ENCODE measurements around the gene TMEM44. TPM values are rescaled to one million over a fixed set of nuclear protein-coding genes. Genes with fewer than 3 reads are reported as not detected.

Gene TMEM44
- total and polyA plus RNA-seq, 2 donors (not counting 1 experiment from before 2014, with no cell fraction given), result 11.0 to 14.9 TPM

GRCh38 chr3:194615226-194615625 is 18.0 kb downstream of the TMEM44 start:
- H4K20me1 ChIP-seq (ENCODE audit: control insufficient read depth, extremely low read depth, insufficient read depth, low read length), result no peaks in the 10 kb centered on the region
- no peak overlapping the region for H3K4me3 ChIP-seq (replicated peaks in 1 of 4; ENCODE audit: control extremely low read depth in 1 of 4, insufficient read depth in 1 of 4, low read depth in 3 of 4, low read length in 4 of 4)
- H3K27me3 ChIP-seq (ENCODE audit: control insufficient read depth, insufficient read depth, low read length), result no peaks in the 10 kb centered on the region
- no peak overlapping the region for H3K27ac ChIP-seq (ENCODE audit: insufficient read depth, low read length)
- H2AFZ ChIP-seq (ENCODE audit: low read length), result no peak overlapping the region
- no peak overlapping the region for H3K4me2 ChIP-seq (ENCODE audit: extremely low read depth, insufficient read depth, low read length)
- H3K79me2 ChIP-seq (ENCODE audit: control insufficient read depth, insufficient read depth, low read length), result no peaks in the 10 kb centered on the region
- no peaks in the 10 kb centered on the region for H3K9me3 ChIP-seq (ENCODE audit: control insufficient read depth, insufficient read depth, low read depth, low read length)
- H3K4me1 ChIP-seq (ENCODE audit: control insufficient read depth, extremely low read depth, insufficient read depth, low read length), result no peaks in the 10 kb centered on the region
- no peak overlapping the region for H3K9ac ChIP-seq (ENCODE audit: insufficient read depth, low read length)
- no peak for TF ChIP-seq CTCF (conservative IDR thresholded peaks at IDR 0.05 in 1 of 2, IDR thresholded peaks at IDR 0.05 in 1 of 2; ENCODE audit: low read depth in 1 of 2, low read length in 2 of 2)
- no peak for TF ChIP-seq EZH2 (IDR thresholded peaks at IDR 0.05; ENCODE audit: low read length, missing control alignments)
- peak in 1 of 2 donors; percentile 9 for DNase-seq (ENCODE audit: low read depth in 2 of 2)
- peaks cover 5% of the 10 kb centered on the region for H3K36me3 ChIP-seq (ENCODE audit: control insufficient read depth, insufficient read depth, low read length)

GRCh38 chr3:194612221-194612620 is 21.0 kb downstream of the TMEM44 start:
- TF ChIP-seq EZH2 (IDR thresholded peaks at IDR 0.05; ENCODE audit: low read length, missing control alignments) (no peak), CTCF (conservative IDR thresholded peaks at IDR 0.05 in 1 of 2, IDR thresholded peaks at IDR 0.05 in 1 of 2; ENCODE audit: low read depth in 1 of 2, low read length in 2 of 2) (no peak)
- no peaks in the 10 kb centered on the region for H3K27me3 ChIP-seq (ENCODE audit: control insufficient read depth, insufficient read depth, low read length)
- peaks cover 3% of the 10 kb centered on the region for H3K36me3 ChIP-seq (ENCODE audit: control insufficient read depth, insufficient read depth, low read length)
- H3K4me3 ChIP-seq (replicated peaks in 1 of 4; ENCODE audit: control extremely low read depth in 1 of 4, insufficient read depth in 1 of 4, low read depth in 3 of 4, low read length in 4 of 4), result no peak overlapping the region
- no peaks in the 10 kb centered on the region for H3K79me2 ChIP-seq (ENCODE audit: control insufficient read depth, insufficient read depth, low read length)
- no peak overlapping the region for H3K9ac ChIP-seq (ENCODE audit: insufficient read depth, low read length)
- no peaks in the 10 kb centered on the region for H3K4me1 ChIP-seq (ENCODE audit: control insufficient read depth, extremely low read depth, insufficient read depth, low read length)
- DNase-seq (ENCODE audit: low read depth in 2 of 2), result no peak
- no peaks in the 10 kb centered on the region for H4K20me1 ChIP-seq (ENCODE audit: control insufficient read depth, extremely low read depth, insufficient read depth, low read length)
- H3K4me2 ChIP-seq (ENCODE audit: extremely low read depth, insufficient read depth, low read length), result no peak overlapping the region
- no peak overlapping the region for H3K27ac ChIP-seq (ENCODE audit: insufficient read depth, low read length)
- no peak overlapping the region for H2AFZ ChIP-seq (ENCODE audit: low read length)
- no peaks in the 10 kb centered on the region for H3K9me3 ChIP-seq (ENCODE audit: control insufficient read depth, insufficient read depth, low read depth, low read length)

- H3K27ac ChIP-seq (ENCODE audit: insufficient read depth, low read length), result no peak overlapping the region
- DNase-seq (ENCODE audit: low read depth in 2 of 2), result no peak
- H3K4me1 ChIP-seq (ENCODE audit: control insufficient read depth, extremely low read depth, insufficient read depth, low read length), result no peaks in the 10 kb centered on the region
- no peaks in the 10 kb centered on the region for H3K27me3 ChIP-seq (ENCODE audit: control insufficient read depth, insufficient read depth, low read length)
- no peak overlapping the region for H2AFZ ChIP-seq (ENCODE audit: low read length)
- no peak overlapping the region for H3K4me3 ChIP-seq (replicated peaks in 1 of 4; ENCODE audit: control extremely low read depth in 1 of 4, insufficient read depth in 1 of 4, low read depth in 3 of 4, low read length in 4 of 4)
- H3K9ac ChIP-seq (ENCODE audit: insufficient read depth, low read length), result no peak overlapping the region
- peaks cover 1% of the 10 kb centered on the region for H3K36me3 ChIP-seq (ENCODE audit: control insufficient read depth, insufficient read depth, low read length)
- H3K79me2 ChIP-seq (ENCODE audit: control insufficient read depth, insufficient read depth, low read length), result no peaks in the 10 kb centered on the region
- no peak overlapping the region for H3K4me2 ChIP-seq (ENCODE audit: extremely low read depth, insufficient read depth, low read length)
- no peaks in the 10 kb centered on the region for H4K20me1 ChIP-seq (ENCODE audit: control insufficient read depth, extremely low read depth, insufficient read depth, low read length)
- no peak for TF ChIP-seq CTCF (conservative IDR thresholded peaks at IDR 0.05 in 1 of 2, IDR thresholded peaks at IDR 0.05 in 1 of 2; ENCODE audit: low read depth in 1 of 2, low read length in 2 of 2)
- no peak for TF ChIP-seq EZH2 (IDR thresholded peaks at IDR 0.05; ENCODE audit: low read length, missing control alignments)
- H3K9me3 ChIP-seq (ENCODE audit: control insufficient read depth, insufficient read depth, low read depth, low read length), result no peaks in the 10 kb centered on the region
Measured at GRCh38 chr3:194610689-194611088, 22.5 kb downstream of the TMEM44 start.

Data from fibroblast of lung (primary cell).